Bronchial epithelial cell (primary cell): ENCODE results near the gene PEX10. TPM values are rescaled to one million over a fixed set of nuclear protein-coding genes. Genes with fewer than 3 reads are reported as not detected.

Source experiments
- DNase-seq: peaks from one replicate; pipeline ENCODE4 v3.0.0-alpha.2; 2010; ENCODE audit warnings: low read depth
- FAIRE-seq: peaks from 2 replicates; lab custom pipeline; 2011; peaks lifted over from hg19 to GRCh38; lab: Jason Lieb, UNC
- H3K27me3 ChIP-seq: 2 replicates; pipeline ENCODE4 v1.5.1; 2011; ENCODE audit warnings: low read length; ENCODE audit not compliant: control insufficient read depth, insufficient read depth
- H3K36me3 ChIP-seq: 2 replicates; pipeline ENCODE4 v1.5.1; 2011; ENCODE audit warnings: low read length; ENCODE audit not compliant: control insufficient read depth, insufficient read depth
- H3K4me3 ChIP-seq: 2 replicates; pipeline ENCODE4 v1.5.1; 2011; ENCODE audit warnings: mild to moderate bottlenecking, low read depth, low read length, control low read depth
- total RNA-seq: library from RNA; depleted of rRNA; stranded (reverse); fragments of >200 nt; gene quantifications from 2 replicates; pipeline ENCODE4 v1.2.1, GENCODE V29; 2014
- TF ChIP-seq, protein P1 (sequence below): IDR thresholded peaks from 2 replicates; pipeline ENCODE4 v1.5.1; 2011; ENCODE audit warnings: mild to moderate bottlenecking, moderate library complexity, low read length, control low read depth, inconsistent platforms; ENCODE audit not compliant: insufficient read depth, severe bottlenecking

PEX10 gene
- total RNA-seq, 1 donor from 2014 or later, result 30.0 TPM

DNA sequence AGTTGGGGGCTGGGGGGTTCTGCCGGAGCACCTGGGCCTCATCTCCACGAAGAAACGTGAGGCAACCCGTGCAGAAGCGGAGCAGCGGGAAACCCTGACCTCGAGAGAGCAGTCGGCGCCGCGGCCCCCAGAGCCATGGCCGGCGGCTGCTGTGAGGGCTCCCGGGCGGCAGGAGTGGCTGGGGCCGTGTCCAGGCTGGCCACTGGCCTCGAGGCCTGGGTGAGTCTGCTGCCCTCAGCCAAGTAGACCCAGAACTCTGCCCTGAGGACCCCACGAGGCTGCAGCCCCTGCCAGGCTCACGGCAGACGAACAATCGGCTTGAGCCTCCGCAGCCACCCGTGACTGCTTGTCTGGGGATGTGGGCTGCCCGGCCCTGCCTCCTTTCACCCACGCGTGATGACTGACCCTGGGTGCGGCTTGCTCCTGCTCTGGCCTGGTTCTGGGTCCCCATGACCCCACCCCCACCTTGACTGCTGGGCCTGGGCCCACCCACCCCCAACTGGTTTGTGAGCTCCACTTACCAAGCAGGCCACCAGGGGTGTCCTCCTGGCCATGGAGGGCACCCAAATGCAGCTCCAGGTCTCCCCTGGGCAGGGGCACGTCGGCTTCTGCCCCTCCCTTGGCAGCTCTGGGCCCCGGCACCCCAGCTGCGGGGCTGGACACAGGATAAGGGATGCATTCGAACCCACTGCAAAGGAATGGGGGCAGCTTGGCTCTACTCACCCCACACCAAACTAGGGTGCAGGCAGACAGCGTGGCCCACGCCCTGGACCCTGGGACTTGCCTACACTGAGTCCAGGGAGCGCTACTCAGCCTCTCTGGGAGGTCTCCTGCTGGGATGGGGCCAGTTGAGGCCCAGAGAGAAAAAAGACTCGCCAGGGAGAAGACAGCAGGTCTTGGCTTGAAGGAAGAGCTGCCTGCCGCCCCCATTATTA lies 55.2 kb downstream of the PEX10 start:
- Histone ChIP-seq H3K4me3 (no peak overlapping the region), H3K36me3 (no peaks in the 10 kb centered on the region), H3K27me3 (no peaks in the 10 kb centered on the region)
- DNase-seq (no peak), FAIRE-seq (no peak)
- TF ChIP-seq, protein P1, sequence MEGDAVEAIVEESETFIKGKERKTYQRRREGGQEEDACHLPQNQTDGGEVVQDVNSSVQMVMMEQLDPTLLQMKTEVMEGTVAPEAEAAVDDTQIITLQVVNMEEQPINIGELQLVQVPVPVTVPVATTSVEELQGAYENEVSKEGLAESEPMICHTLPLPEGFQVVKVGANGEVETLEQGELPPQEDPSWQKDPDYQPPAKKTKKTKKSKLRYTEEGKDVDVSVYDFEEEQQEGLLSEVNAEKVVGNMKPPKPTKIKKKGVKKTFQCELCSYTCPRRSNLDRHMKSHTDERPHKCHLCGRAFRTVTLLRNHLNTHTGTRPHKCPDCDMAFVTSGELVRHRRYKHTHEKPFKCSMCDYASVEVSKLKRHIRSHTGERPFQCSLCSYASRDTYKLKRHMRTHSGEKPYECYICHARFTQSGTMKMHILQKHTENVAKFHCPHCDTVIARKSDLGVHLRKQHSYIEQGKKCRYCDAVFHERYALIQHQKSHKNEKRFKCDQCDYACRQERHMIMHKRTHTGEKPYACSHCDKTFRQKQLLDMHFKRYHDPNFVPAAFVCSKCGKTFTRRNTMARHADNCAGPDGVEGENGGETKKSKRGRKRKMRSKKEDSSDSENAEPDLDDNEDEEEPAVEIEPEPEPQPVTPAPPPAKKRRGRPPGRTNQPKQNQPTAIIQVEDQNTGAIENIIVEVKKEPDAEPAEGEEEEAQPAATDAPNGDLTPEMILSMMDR, result no peak

DNA sequence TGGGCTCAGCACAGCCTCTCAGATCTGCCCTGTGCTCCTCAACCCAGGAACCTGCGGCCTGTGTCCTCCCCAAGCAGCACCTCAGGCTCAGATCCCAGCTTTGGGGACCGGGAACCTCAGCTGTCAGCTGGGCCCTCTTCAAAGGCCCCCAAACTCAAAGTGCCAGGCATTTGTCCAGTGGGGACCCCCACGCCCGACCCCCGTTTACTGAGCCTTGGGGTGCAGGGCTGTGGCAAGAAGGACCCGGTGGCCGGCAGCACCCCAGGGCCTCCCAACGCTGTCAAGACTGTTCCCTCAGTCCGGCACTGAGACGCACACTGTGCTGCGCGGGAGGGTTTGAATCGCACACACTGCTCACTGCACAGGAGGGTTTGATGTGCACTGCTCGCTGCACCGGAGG lies 56.0 kb downstream of the PEX10 start:
- DNase-seq (no peak), FAIRE-seq (no peak)
- no peaks in the 10 kb centered on the region for H3K27me3 ChIP-seq
- no peaks in the 10 kb centered on the region for H3K36me3 ChIP-seq
- TF ChIP-seq, protein P1, result no peak
- no peak overlapping the region for H3K4me3 ChIP-seq

DNA sequence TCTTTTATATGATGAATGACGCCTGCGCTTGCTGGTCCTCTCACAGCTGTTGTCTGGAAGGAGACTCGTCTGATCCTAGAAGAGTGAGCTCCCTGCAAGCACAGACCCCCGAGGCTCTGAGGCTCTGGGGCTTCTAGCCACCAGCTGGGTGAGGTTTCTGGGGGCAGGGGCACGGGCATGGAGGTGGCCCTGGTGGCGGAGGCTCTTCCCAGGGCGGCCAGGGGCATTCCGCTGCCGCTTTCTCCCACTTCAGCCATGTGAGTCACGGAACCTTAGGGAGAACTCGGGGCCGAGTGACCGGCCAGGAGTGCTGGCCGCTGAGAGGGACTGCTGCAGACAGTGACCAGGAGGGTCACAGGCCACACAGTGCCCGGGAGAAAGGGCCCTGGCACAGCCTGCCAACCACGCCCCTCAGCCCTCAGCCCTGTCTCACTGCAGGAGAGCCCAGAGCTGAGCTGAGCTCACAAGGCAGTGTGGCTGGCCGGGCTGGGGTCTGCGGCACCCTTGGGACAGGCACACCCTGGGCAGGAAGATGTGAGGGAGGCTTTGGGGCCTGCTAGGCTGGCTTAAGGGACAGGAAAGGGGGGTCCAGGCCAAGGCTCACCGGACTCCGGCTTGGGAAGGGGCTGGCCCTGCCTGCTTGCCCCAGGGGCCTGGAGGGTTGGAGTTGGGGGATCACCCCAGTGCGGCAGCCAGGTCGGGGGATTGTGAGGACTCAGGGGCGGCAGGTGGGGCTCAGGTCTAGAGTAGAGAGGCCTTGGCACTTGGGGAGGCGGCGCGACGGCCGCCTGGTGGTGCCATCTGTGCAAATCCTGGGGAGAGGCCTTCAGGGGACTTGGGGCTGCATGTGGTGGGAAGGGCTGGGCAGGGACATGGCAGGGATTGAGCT lies 56.7 kb downstream of the PEX10 start:
- FAIRE-seq (no peak), DNase-seq (no peak)
- H3K4me3 ChIP-seq, result no peak overlapping the region
- H3K36me3 ChIP-seq, result no peaks in the 10 kb centered on the region
- TF ChIP-seq, protein P1, result no peak
- no peaks in the 10 kb centered on the region for H3K27me3 ChIP-seq

DNA sequence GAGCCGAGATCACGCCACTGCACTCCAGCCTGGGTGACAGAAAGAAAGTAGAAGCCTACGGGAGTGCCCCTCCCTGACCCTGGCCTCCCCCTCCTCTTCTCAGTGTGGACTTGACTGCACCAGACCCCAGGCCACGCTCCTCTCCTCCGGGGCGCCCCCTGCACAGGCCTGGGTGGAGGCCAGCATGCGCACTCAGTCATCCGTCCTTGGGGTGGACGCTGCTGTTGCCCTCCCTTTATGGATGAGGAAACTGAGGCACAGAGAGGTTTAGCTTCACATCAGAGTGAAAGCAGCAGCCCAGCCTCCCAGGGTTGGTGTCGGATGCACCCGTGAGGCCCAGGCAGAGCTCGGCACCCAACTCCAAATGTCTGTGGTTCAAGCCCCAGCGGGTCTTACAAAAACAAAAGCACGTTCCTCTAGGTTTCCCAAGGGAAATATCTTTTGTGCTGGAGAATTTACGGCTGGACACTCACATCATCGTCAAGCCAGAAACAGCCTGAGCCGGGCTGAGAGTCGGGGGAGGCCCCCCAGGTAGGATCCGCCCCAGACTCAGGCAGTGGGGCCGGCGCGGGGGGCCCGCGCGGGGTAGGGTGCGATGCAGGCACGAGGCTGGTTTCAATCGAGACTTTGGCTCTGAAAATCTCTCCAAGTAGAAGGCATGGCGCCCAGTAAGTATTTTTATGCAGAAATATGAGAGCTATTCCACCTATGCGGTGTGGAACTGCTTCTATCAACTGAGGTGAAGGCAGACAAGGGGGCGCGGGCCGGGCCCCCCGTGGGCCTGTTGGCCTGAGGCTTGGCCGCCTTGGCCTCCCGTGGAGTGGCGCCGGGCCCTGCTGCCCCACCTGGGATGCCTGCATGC lies 57.6 kb downstream of the PEX10 start:
- DNase-seq (no peak), FAIRE-seq (no peak)
- TF ChIP-seq, protein P1, result no peak
- no peaks in the 10 kb centered on the region for H3K27me3 ChIP-seq
- no peak overlapping the region for H3K4me3 ChIP-seq
- no peaks in the 10 kb centered on the region for H3K36me3 ChIP-seq

Other genes starting within 250 kb of the PEX10 start
- 14.2 and 15.0 TPM in 2 replicates for gene FAAP20, start 217.8 kb downstream of the PEX10 start, total RNA-seq
- 8.4 and 9.2 TPM in 2 replicates for gene SKI, start 184.2 kb downstream of the PEX10 start, total RNA-seq
- 5.5 and 10.6 TPM in 2 replicates for gene MORN1, start 21.0 kb downstream of the PEX10 start, total RNA-seq
- 94.8 and 104 TPM in 2 replicates for gene RER1, start 20.7 kb downstream of the PEX10 start, total RNA-seq
- 64.2 and 93.2 TPM in 2 replicates for gene PLCH2, start 63.7 kb upstream of the PEX10 start, total RNA-seq
- gene PANK4, start 114.0 kb upstream of the PEX10 start, total RNA-seq, result 29.2 and 29.3 TPM in 2 replicates
- 2.9 and 3.8 TPM in 2 replicates for gene HES5, start 117.7 kb upstream of the PEX10 start, total RNA-seq
- 10.4 and 11.1 TPM in 2 replicates for gene TNFRSF14, start 143.8 kb upstream of the PEX10 start, total RNA-seq
- 5.2 and 6.8 TPM in 2 replicates for gene PRXL2B, start 174.2 kb upstream of the PEX10 start, total RNA-seq
- 0.13 TPM in 1 of 2 replicates, not detected in the other for gene MMEL1, start 220.5 kb upstream of the PEX10 start, total RNA-seq